Diencephalon (tissue), 1 donor: ENCODE data around the gene TIMP2. TPM values are rescaled to one million over a fixed set of nuclear protein-coding genes. Genes with fewer than 3 reads are reported as not detected.

Source experiments
- total RNA-seq: library from RNA; depleted of rRNA; stranded (reverse); fragments of >200 nt; gene quantifications from one replicate; pipeline ENCODE4 v1.2.3, GENCODE V29; 2014

Gene TIMP2, protein sequence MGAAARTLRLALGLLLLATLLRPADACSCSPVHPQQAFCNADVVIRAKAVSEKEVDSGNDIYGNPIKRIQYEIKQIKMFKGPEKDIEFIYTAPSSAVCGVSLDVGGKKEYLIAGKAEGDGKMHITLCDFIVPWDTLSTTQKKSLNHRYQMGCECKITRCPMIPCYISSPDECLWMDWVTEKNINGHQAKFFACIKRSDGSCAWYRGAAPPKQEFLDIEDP
- 94.6 TPM for total RNA-seq

DNA sequence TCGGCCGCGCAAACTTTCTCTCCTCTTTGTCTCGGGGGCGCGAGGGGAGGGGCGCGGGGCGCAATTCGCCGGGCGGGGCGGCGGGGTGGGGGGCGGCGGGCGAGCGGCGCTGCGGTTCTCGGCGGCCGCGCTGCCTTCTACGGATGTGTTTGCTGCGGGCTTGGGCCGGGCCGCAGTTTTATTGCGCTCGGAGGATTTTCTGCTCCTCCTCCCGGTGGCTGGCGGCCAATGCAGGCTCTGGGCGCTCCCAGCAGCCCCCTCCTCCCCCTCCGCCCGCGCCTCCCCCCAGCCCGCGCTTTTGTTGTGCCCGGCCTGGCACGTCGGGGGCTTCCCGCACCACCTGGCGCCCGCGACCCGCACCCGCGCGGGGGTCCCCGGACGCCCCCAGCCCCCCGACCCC is at the start of gene TIMP2:
TSS of gene TIMP2 (minus strand) at position 154 of the 400 bp plus-strand sequence. CDS start 299 bp downstream, outside the sequence.

DNA sequence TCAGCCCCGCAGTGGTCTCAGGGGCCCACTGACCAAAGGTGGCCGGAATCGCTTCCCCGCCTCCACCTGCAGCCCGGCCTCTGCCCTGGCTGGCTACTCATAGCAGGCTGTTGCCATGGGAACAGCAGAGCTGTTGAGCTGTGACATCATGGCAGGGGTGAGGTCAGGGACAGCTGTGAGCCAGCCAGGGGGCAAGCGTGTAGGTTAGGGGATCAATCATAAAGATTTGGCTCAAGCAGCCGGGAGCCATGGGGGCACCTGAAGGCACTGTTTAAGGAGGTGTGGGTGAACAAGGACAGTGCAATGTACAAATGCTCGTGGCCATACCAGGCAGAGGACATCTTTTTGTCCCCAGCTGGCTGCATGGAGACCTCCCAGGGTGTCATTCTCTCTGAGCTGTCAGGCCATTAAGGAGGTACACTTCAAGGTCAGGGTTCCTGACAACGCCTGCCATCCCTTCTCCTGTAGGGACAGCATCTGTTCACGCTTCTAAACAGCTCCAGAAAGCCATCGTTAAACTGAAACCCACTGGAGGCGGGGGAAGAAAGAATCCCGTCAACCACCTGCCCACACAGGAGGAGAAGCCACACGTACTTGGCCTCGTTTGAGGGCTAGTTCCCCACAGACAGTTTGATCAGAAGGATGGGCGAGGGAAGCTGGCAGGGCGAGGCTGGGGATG is 21.9 kb downstream of the TIMP2 start, which contains the start of gene CEP295NL:
TSS of gene CEP295NL (minus strand) at position 101 of the 679 bp plus-strand sequence. CDS start 1,373 bp downstream, outside the sequence.

DNA sequence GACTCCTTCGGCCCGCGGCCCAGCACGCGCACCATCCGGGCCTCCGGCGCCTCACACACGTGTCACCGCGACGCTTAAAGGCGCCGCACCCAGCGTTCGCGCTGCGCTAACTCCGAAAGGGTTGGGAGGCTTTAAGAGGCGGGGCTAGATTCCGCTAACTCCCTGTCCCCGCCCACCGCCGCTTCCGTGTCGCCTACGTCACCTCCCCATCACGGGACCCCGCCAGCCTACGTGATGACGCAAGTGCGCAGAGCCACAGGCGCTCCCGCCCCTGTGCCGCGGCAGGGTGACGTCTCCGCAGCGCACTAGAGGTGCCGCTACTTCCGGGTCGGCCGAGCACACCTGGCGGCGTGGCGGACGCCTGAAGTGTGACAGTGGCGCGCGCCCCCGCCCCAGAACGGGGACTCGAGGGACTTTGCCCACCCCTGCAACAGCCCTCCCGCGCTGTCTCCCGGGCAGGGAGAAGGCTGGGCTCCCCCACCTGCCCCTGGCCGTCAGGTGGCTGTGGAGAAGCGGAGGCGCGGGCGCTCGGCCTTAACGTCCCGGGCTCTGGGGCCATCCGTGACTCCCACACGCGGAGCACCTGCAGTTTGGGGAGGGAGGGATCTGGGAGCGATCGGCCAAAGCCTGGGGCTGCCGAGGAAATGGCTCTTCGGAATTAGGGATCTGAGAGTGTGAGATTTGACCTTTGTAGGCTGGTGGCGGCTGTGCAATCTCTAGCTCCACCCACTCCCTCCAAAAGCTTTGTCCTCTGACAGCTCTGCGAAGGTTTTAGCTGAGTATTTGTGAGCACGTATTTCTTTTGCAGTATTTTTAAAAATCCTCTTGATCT is 84.2 kb downstream of the TIMP2 start, which contains the start of gene USP36:
TSS of gene USP36 (minus strand) at position 35 of the 832 bp plus-strand sequence. CDS start 4,451 bp downstream, outside the sequence.

Other genes starting within 250 kb of the TIMP2 start
- gene CYTH1, start 143.1 kb downstream of the TIMP2 start, total RNA-seq, result 41.1 TPM
- 15.0 TPM for gene USP36, start 84.6 kb downstream of the TIMP2 start, total RNA-seq
- 1.4 TPM for gene CEP295NL, start 22.2 kb downstream of the TIMP2 start, total RNA-seq
- gene LGALS3BP, start 54.5 kb upstream of the TIMP2 start, total RNA-seq, result 28.6 TPM
- gene CANT1, start 84.4 kb upstream of the TIMP2 start, total RNA-seq, result 24.9 TPM
- gene C1QTNF1, start 98.8 kb upstream of the TIMP2 start, total RNA-seq, result 3.2 TPM
- 18.7 TPM for gene ENGASE, start 149.4 kb upstream of the TIMP2 start, total RNA-seq